Measurements from ENCODE around the gene KCTD2. TPM values are rescaled to one million over a fixed set of nuclear protein-coding genes. Genes with fewer than 3 reads are reported as not detected.
A peak's percentile ranks its signal among the peaks of the same experiment; 100 is the strongest.

Gene KCTD2
- total and polyA plus RNA-seq, 2 of the 13 experiments (the other 11 are each of a cell fraction or from before 2014, with no cell fraction given), result 28.3 to 32.6 TPM

DNA sequence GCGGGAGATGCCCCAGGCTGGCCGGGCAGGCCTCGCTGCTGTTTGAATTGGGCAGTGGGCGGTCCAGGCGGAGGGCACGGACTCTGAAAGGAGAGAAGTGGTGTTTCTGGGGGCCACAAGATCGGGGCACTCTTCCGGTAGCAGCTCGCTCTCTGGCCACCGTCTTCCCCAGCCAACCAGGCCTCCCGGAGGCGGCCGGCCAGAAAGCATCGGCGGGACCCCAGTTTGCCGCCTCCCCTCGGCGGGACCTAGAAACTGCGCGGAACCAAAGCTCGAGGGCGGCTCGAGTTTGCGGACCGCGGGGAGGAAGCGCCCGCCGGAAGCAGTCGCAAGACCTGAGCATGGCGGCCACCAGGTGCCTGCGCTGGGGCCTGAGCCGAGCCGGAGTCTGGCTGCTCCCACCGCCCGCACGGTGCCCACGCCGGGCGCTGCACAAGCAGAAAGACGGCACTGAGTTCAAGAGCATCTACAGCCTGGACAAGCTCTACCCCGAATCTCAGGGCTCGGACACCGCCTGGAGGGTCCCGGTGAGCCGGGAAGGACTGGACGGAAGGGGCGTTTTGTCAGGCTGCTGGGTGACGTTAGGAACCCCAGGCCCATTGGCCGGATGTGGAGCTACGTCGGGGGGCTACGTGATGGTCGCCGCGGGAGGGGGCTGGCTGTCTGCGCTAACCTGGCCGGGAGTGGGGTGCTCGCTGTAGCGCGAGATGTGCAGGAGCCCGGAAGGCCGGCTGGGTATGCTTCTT, 34.5 kb upstream of the KCTD2 start, which contains the start of gene MRPL58 (continued):
- TF ChIP-seq, protein P1, sequence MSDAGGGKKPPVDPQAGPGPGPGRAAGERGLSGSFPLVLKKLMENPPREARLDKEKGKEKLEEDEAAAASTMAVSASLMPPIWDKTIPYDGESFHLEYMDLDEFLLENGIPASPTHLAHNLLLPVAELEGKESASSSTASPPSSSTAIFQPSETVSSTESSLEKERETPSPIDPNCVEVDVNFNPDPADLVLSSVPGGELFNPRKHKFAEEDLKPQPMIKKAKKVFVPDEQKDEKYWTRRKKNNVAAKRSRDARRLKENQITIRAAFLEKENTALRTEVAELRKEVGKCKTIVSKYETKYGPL (CRISPR knock-in tag; IDR thresholded peaks at IDR 0.05), result peak; percentile 76; the same call in 1 of the 2 replicates
- TF ChIP-seq, protein P2, sequence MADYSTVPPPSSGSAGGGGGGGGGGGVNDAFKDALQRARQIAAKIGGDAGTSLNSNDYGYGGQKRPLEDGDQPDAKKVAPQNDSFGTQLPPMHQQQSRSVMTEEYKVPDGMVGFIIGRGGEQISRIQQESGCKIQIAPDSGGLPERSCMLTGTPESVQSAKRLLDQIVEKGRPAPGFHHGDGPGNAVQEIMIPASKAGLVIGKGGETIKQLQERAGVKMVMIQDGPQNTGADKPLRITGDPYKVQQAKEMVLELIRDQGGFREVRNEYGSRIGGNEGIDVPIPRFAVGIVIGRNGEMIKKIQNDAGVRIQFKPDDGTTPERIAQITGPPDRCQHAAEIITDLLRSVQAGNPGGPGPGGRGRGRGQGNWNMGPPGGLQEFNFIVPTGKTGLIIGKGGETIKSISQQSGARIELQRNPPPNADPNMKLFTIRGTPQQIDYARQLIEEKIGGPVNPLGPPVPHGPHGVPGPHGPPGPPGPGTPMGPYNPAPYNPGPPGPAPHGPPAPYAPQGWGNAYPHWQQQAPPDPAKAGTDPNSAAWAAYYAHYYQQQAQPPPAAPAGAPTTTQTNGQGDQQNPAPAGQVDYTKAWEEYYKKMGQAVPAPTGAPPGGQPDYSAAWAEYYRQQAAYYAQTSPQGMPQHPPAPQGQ (CRISPR knock-in tag; IDR thresholded peaks at IDR 0.05; ENCODE audit: borderline replicate concordance), result peak; percentile 49; the same call in 1 of the 2 replicates
- no peak for TF ChIP-seq MBD4 (IDR thresholded peaks at IDR 0.05; ENCODE audit: borderline replicate concordance, low read length)
- TF ChIP-seq, protein P3, sequence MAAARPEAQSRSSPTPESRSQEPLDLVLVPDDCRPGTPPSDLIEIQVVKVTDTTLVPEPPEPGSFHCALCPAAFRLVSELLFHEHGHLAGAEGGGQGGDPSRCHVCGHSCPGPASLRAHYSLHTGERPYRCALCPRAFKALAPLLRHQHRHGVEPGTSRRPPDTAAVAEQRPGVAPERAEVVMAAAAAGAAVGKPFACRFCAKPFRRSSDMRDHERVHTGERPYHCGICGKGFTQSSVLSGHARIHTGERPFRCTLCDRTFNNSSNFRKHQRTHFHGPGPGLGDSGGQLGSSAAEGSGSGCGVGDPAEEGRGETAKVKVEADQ (CRISPR knock-in tag; IDR thresholded peaks at IDR 0.05; ENCODE audit: borderline replicate concordance), result peak; percentile 99
- TF ChIP-seq IKZF4 (CRISPR knock-in tag; IDR thresholded peaks at IDR 0.05; ENCODE audit: borderline replicate concordance, low read depth, not compliant biosample characterization), result peak; percentile 75
- no peak; the same call in 1 of the 2 replicates for TF ChIP-seq FOXC1 (CRISPR knock-in tag; IDR thresholded peaks at IDR 0.05; ENCODE audit: borderline replicate concordance)
- TF ChIP-seq ATM (IDR thresholded peaks at IDR 0.05; ENCODE audit: borderline replicate concordance), result no peak
- peak; percentile 80 for TF ChIP-seq RAD21 (CRISPR knock-in tag; IDR thresholded peaks at IDR 0.05)
- TF ChIP-seq PHB2 (IDR thresholded peaks at IDR 0.05; ENCODE audit: partially characterized antibody), result no peak
- TF ChIP-seq TGIF2 (CRISPR knock-in tag; IDR thresholded peaks at IDR 0.05), result peak; percentile 95
- peak; percentile 97 for TF ChIP-seq PATZ1 (CRISPR knock-in tag; IDR thresholded peaks at IDR 0.05)
- TF ChIP-seq ZBTB4 (CRISPR knock-in tag; IDR thresholded peaks at IDR 0.05; ENCODE audit: borderline replicate concordance), result no peak; the same call in 1 of the 2 replicates
- TF ChIP-seq ZNF326 (CRISPR knock-in tag; IDR thresholded peaks at IDR 0.05; ENCODE audit: borderline replicate concordance), result no peak
- peak; percentile 93 for TF ChIP-seq ZHX1 (CRISPR knock-in tag; IDR thresholded peaks at IDR 0.05; ENCODE audit: low read depth)
- no peak for TF ChIP-seq PRMT3 (CRISPR knock-in tag; IDR thresholded peaks at IDR 0.05; ENCODE audit: borderline replicate concordance, low read depth)
- TF ChIP-seq ZNF761 (CRISPR knock-in tag; conservative IDR thresholded peaks at IDR 0.05), result peak; percentile 98; the same call in 1 of the 2 replicates

All from HepG2 (cell line).